SU-DHL-6 (cell line): ENCODE results near the gene RFC1.

Source experiments
- EZH2phosphoT487 ChIP-seq: fragments of 200-600 bp; sonication (generic), shearing (Covaris generic); conservative IDR thresholded peaks from 2 replicates; pipeline ENCODE4 v1.6.1; 2018; ENCODE audit warnings: mild to moderate bottlenecking, antibody characterized with exemption, low read length, moderate library complexity, mixed read lengths
- TF ChIP-seq, protein P1 (sequence below): fragments of 200-600 bp; sonication (generic); IDR thresholded peaks from one replicate; pipeline ENCODE4 v1.5.1; 2017; ENCODE audit warnings: antibody characterized with exemption, mild to moderate bottlenecking, low read length, moderate library complexity; ENCODE audit not compliant: insufficient read depth, poor library complexity, severe bottlenecking

DNA sequence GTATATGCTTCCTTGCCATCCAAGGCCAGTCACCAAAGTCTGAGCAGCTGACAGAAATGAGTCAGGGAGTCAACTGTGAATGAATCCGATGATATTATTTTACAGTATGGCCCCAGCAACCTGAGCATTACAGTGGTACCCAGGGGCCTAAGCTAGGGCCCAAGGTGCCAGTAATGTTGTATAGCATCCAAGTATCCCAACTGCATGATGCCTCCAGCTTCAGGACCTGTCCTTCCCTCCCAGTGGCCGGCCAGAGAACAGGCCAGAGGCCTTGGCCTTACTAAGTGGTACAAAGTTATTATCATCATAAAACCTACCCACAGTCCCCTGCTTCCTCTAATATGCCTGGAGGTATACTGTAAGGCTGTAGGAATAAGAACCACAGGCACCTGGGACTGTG is 79.9 kb downstream of the RFC1 start:
- TF ChIP-seq, protein P1, sequence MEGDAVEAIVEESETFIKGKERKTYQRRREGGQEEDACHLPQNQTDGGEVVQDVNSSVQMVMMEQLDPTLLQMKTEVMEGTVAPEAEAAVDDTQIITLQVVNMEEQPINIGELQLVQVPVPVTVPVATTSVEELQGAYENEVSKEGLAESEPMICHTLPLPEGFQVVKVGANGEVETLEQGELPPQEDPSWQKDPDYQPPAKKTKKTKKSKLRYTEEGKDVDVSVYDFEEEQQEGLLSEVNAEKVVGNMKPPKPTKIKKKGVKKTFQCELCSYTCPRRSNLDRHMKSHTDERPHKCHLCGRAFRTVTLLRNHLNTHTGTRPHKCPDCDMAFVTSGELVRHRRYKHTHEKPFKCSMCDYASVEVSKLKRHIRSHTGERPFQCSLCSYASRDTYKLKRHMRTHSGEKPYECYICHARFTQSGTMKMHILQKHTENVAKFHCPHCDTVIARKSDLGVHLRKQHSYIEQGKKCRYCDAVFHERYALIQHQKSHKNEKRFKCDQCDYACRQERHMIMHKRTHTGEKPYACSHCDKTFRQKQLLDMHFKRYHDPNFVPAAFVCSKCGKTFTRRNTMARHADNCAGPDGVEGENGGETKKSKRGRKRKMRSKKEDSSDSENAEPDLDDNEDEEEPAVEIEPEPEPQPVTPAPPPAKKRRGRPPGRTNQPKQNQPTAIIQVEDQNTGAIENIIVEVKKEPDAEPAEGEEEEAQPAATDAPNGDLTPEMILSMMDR: no peak
- no peak for TF ChIP-seq EZH2phosphoT487
